RWPE1 (cell line): Measurements from ENCODE around the gene NFATC1.

ENCODE experiments used
- CTCF ChIA-PET: fragments of 350-600 bp; sonication (Branson Sonifier 250); formaldehyde crosslinking; extraction: SDS; loops from one replicate; lab custom pipeline; 2021; lab: Yijun Ruan, JAX
- POLR2A ChIA-PET: fragments of 400-600 bp; formaldehyde crosslinking; extraction: SDS; loops from one replicate; lab custom pipeline; 2020; ENCODE audit warnings: antibody characterized with exemption; ENCODE audit not compliant: low non-redundant PET; lab: Yijun Ruan, JAX
- DNase-seq: peaks from one replicate; pipeline ENCODE4 v3.0.0; 2012; ENCODE audit warnings: low spot score
- H3K27ac ChIP-seq: fragments of 450-650 bp; 2 replicates; pipeline ENCODE4 v1.5.1; 2017
- CTCF ChIP-seq: fragments of 450-650 bp; conservative IDR thresholded peaks from 2 replicates; pipeline ENCODE4 v1.5.1; 2017; ENCODE audit warnings: low read depth, mild to moderate bottlenecking

NFATC1 gene

GRCh38 chr18:79544386-79544963 lies 148.7 kb downstream of the NFATC1 start:
- no peak overlapping the region for H3K27ac ChIP-seq
- ChIA-PET CTCF (interaction anchor here (0.6 kb wide), 1 partner anchor 151 kb away, joined by 4 read pairs; no protein-coding TSS in a partner anchor), POLR2A (no interaction called here)
- no peak for DNase-seq
- no peak for TF ChIP-seq CTCF

- ChIA-PET CTCF (interaction anchor here (0.6 kb wide), 1 partner anchor 152 kb away, joined by 4 read pairs; no protein-coding TSS in a partner anchor), POLR2A (no interaction called here)
- TF ChIP-seq CTCF, result no peak
- no peak overlapping the region for H3K27ac ChIP-seq
- no peak for DNase-seq
Observed at GRCh38 chr18:79545255-79545654, 149.5 kb downstream of the NFATC1 start.

GRCh38 chr18:79545736-79546171 lies 150.0 kb downstream of the NFATC1 start:
- DNase-seq, result no peak
- TF ChIP-seq CTCF, result no peak
- CTCF ChIA-PET, result no interaction called here
- no peak overlapping the region for H3K27ac ChIP-seq
- POLR2A ChIA-PET, result no interaction called here

- no peak overlapping the region for H3K27ac ChIP-seq
- DNase-seq, result no peak
- CTCF ChIA-PET, result no interaction called here
- POLR2A ChIA-PET, result no interaction called here
- no peak for TF ChIP-seq CTCF
Observed at GRCh38 chr18:79546781-79547272, 151.1 kb downstream of the NFATC1 start.

- TF ChIP-seq CTCF, result no peak
- H3K27ac ChIP-seq, result no peak overlapping the region
- CTCF ChIA-PET, result no interaction called here
- POLR2A ChIA-PET, result interaction anchor here (0.5 kb wide), 1 partner anchor 151 kb away, joined by 3 read pairs; no protein-coding TSS in a partner anchor
- no peak for DNase-seq
Observed at GRCh38 chr18:79547413-79548076, 151.8 kb downstream of the NFATC1 start.

GRCh38 chr18:79548077-79548450 lies 152.3 kb downstream of the NFATC1 start:
- CTCF ChIA-PET, result interaction anchor here (0.7 kb wide), 1 partner anchor 1618 kb away, joined by 3 read pairs; no protein-coding TSS in a partner anchor
- TF ChIP-seq CTCF, result no peak

More at GRCh38 chr18:79548077-79548450, 152.3 kb downstream of the NFATC1 start:
- H3K27ac ChIP-seq, result no peak overlapping the region
- POLR2A ChIA-PET, result no interaction called here
- no peak for DNase-seq
